ENCODE results near the gene SLC44A1. TPM values are rescaled to one million over a fixed set of nuclear protein-coding genes. Genes with fewer than 3 reads are reported as not detected.

SLC44A1 gene
- total RNA-seq, 1 donor from 2014 or later: 52.5 TPM

- no peak for DNase-seq (ENCODE audit: low spot score)
These were observed 54.9 kb downstream of the SLC44A1 start for GRCh38 chr9:105299190-105299854.

DNA sequence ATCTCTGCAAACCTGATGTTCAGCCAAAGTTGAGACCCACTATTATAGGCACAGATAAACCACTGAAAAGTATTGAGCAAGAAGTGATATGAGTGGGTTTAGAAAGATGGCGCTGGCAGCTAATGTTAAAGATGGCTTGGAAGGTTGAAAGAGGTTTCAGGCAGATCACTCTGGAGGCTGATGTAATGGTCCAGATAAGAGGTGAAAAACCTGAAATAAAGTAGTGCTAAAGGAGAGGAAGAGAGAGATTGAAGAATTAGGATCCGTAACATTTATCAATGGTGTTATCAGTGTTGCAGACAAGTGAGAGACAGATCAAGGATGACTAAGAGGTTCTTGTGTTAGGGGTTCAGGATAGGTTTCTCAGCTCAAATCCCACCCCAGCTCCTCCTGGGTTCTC, 58.3 kb downstream of the SLC44A1 start:
- no peak for DNase-seq (ENCODE audit: low spot score)

- DNase-seq (ENCODE audit: low spot score): no peak
These were observed 61.4 kb downstream of the SLC44A1 start for GRCh38 chr9:105305856-105306255.

DNA sequence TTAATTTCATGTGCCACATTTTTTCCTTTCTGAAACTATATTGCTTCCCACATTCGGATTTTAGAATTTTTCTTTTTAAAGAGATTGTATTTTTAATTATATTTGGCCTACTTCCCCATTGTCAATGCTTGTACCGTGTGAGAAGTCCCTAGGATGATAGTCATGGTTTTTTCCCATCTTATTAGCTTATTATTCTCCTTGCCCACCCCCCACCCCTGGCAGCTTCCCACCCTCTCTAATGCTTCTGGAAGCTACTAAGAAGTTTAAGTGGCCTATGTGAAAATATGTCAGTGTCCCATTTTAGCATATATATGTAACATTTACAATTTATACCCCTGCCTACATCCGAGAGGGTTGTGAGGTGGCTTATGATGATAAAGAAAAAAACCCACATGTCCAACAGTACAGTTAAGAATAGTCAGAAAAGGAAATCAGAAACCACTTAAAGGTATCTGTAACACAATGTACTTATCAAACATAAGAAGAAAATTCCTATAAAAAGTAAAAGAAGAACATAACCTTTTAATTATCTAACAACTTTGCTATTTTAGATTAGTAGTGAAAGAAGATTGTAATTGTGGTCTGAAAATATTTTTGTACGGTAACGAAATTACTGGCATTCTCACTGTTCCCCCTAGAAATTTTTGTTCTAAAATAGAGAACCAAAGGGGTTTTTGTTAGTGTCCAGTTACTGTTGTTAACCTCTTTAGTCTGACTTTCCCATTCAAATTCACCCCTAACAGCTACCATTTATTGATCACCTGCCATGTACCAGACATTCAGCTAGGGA, 62.1 kb downstream of the SLC44A1 start:
- DNase-seq (ENCODE audit: low spot score): no peak

GRCh38 chr9:105307591-105308130, 63.2 kb downstream of the SLC44A1 start:
- no peak for DNase-seq (ENCODE audit: low spot score)

- DNase-seq (ENCODE audit: low spot score): no peak
These were observed 64.2 kb downstream of the SLC44A1 start for GRCh38 chr9:105308461-105309341.

- DNase-seq (ENCODE audit: low spot score): no peak
These were observed 65.1 kb downstream of the SLC44A1 start for GRCh38 chr9:105309531-105309931.

- DNase-seq (ENCODE audit: low spot score): no peak
These were observed 66.9 kb downstream of the SLC44A1 start for GRCh38 chr9:105311306-105311705.

GRCh38 chr9:105313238-105313637, 68.8 kb downstream of the SLC44A1 start:
- no peak for DNase-seq (ENCODE audit: low spot score)

DNA sequence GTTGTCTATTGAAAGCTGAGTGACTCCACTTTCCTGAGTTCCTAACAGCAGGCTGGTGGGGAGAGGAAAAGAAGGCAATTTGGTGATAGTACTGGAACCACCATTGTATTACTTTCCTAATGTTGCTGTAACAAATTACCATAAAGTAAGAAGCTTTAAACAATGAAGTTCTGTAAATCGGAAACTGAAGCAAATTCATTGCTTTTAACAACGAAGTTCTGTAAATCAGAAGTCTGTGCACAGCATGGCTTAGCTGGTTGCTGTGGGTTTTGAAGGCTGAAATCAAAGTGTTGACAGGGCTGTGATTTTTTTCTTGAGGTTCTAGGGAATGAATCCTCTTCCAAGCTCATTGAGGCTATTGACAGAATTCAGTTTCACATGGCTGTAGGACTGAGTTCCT, 72.3 kb downstream of the SLC44A1 start:
- DNase-seq (ENCODE audit: low spot score): no peak

DNA sequence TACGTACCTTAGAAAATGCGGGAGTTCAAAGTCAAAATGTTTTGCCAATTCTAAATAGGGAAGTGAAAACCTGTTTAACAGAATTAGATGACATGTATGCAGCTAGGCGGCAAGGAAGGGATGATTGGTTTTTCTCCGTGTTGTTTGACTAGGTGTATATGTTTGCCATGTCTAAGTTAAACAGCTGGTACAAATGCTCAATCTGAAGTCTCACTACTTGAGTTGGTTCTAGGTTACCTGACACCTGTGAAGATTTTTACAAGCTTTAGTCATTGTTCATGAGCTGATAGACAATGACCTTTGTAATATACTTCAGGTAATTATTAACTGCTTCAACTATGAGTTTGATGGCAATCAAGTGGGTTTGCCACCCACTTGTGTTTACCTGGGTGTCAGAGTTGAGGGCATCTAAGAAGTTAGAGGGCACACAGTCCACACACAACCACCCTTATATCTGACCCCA, 74.3 kb downstream of the SLC44A1 start:
- no peak for DNase-seq (ENCODE audit: low spot score)

DNA sequence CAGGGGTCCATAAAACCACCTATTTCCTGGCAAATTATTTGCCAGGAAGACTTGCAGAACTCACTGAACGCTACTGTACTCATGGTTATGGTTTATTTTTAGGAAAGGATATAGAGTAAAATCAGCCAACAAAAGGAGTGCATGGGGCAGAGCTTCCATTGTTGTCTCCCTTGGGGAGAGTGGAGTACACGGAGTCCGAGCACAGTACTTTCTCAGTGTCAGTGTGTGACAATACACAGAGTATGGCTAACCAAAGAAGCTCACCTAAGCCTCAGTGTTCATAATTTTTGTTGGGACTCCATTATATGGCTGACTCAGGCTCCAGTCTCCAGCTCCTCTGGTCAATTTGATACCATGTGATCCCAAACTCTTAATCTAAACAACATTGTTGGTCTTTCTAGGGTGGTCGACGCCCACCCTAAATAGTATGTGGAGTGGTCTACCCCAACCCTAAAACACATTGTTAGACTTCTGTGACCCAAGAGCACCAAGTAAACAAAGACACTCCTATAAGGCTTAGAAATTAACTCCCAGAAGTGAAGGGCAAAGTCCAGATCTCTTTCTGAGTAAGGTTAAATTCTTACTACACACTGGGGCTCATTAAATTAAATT, 74.9 kb downstream of the SLC44A1 start:
- no peak for DNase-seq (ENCODE audit: low spot score)

GRCh38 chr9:105320568-105320967, 76.1 kb downstream of the SLC44A1 start:
- DNase-seq (ENCODE audit: low spot score): no peak

GRCh38 chr9:105328296-105328695, 83.8 kb downstream of the SLC44A1 start:
- no peak for DNase-seq (ENCODE audit: low spot score)

DNA sequence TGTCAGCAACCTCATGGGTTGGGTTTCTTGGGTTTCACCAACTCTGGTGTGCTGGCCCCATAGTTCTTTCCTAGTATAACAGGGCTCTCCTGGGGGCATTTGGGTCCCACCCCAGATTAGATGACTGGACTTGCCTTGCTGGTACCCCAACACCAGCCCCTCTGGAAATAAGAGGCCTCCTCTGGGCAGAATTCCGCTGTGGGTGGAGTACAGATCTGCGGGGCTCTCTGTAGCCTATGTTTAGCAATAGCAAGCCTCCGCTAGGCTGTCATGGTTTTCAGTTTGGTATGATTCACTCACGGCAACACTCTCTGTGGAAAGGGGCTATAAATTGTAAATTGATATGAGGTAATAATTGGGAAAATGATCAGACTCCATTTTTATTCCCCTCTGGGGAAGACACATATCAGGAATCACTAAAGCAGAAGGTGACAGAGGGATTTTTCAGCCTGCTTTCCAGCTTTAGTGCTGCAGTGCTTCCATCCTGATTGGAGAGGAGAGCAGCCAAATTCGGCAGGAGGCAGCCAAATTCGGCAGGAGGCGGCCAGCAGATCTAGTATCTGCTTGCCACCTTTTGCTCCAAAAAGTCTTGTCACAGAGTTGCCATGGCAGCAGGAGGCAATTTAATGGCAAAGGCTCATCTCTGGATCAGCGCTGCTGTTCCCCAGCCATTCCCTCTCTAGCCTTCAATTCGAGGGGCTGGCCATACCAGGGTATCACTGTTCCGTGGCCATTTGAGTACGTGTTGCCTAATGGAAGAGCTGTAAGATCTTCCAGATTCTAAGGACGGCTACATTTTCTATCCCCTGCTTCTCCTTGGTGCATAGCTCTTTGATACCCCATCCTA, 84.6 kb downstream of the SLC44A1 start:
- no peak for DNase-seq (ENCODE audit: low spot score)

GRCh38 chr9:105329719-105330062, 85.2 kb downstream of the SLC44A1 start:
- peak; percentile 41 for DNase-seq (ENCODE audit: low spot score)

DNA sequence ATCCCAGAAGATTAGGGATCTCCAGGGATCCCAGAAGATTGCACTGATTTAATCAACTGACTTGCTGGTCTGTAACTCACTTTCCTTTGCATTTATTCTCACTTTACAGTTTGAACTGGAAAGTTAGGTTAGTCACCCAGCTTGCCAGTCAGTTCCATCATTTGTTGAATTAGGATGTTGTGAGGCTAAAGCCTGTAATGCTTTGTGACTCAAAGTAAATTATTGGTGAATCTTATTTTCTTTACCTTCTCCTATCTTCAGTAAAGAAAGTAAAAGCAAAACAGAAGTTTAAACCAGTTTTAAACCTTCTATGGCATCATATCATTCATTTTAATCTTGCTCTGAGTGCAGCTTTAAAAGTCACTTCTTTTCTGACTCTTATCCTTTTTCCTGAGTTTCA, 85.8 kb downstream of the SLC44A1 start:
- DNase-seq (ENCODE audit: low spot score): no peak

DNA sequence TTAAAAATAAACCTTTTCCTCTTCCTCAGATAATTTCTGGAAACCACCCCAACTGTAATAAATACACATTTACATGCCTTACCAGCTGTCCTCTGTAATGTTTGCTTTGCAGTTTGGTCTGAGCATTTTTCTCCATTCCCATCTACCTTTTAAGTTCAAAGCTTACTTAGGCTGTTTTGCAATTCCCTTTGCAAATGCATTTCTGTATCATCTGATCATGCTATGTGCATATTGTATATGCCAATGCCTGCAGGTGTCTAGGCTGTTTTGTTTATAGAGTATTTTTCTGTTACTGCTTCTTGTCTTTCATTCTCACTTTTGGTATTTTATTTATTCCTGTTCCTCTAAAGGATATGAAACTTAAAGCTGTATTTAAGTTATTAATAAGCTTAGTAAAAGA, 86.3 kb downstream of the SLC44A1 start:
- no peak for DNase-seq (ENCODE audit: low spot score)

GRCh38 chr9:105331160-105331559, 86.7 kb downstream of the SLC44A1 start:
- no peak for DNase-seq (ENCODE audit: low spot score)

DNA sequence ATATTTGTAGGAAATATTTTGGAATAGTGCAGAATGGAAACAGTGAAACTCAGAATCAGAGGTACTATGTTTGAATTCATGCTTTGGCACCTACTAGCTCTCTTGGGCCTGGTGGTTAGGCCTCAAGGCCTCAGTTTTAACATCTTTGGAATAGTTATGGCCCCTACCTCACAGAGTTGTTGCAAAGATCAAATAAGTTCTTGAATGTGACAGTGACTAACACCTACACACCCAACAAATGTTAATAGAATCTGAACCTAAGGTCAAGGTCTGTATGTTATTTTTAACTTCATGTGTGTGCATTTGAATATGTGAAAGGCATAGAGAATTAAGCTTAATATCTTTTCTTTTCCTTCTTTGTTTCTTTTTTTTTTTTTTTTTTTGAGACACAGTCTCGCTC, 87.3 kb downstream of the SLC44A1 start:
- DNase-seq (ENCODE audit: low spot score): no peak

GRCh38 chr9:105332471-105332870, 88.0 kb downstream of the SLC44A1 start:
- no peak for DNase-seq (ENCODE audit: low spot score)
